ENCODE measurements around the gene RAB27A. TPM values are rescaled to one million over a fixed set of nuclear protein-coding genes. Genes with fewer than 3 reads are reported as not detected.

RAB27A gene
- total and polyA plus RNA-seq, 10 of the 15 experiments (the other 5 are each of a cell fraction or from before 2014, with no cell fraction given), result 13.3 to 139 (median 35.2) TPM

DNA sequence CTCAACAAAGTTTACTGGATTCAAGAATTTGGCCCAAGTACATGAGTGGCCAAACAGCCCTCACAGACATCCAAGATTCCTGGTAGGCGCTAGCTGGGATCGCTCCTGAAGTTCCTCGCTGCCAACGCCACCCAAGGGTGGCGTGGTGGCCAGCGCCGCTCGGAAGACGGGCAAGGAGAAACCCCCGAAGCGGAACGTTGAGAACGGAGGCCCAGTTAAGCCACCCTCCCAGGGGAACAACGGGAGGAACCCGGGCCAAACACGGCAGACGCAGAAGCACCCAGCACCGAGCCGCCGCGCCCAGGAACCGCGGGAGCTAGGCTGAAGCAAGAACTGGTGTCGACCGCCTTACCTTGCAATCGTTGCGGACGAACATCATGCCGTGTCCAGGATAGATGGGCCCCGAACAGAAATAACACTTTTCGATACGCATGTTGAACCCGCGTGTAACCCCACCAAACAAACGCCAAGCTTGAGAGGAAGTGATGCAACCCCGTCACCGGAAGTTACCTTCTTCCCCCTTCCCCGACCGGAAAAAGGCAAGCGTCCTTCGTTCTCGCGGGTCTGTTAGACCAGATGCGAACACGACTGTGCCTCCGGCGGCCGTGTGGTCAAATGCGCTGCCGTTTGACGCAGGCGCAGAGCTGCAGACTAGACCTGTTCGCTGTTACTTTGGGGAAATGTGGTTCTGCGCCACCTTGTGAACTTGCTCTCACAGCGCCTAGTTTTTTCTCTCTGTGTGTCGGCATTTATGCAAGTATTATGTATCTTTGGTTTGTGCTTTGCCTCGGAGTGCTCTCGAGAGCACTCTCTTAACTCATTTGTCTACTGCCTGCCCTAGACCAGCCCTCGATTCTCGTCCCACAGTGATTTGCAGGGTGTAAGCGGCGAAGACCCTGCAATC lies 92.9 kb downstream of the RAB27A start, which contains the start of gene RSL24D1 (continued):
- no peak for TF ChIP-seq YBX1 (IDR thresholded peaks at IDR 0.05)
- no peak for TF ChIP-seq NFYA (IDR thresholded peaks at IDR 0.05; ENCODE audit: borderline replicate concordance, low read depth, low read length)
- peak; percentile 55; the same call in 1 of the 2 replicates for TF ChIP-seq CBFB (IDR thresholded peaks at IDR 0.05; ENCODE audit: low read depth)
- TF ChIP-seq TCF3 (IDR thresholded peaks at IDR 0.05; ENCODE audit: borderline replicate concordance, insufficient read depth, low read depth, low read length), result no peak; the same call in 1 of the 2 replicates
- no peak for TF ChIP-seq SRF (IDR thresholded peaks at IDR 0.05; ENCODE audit: low read depth in 2 of 2, low read length in 2 of 2)
- 0 out of 2 replicates have a peak, but pooled peaks have one; percentile 26 for TF ChIP-seq RAD21 (IDR thresholded peaks at IDR 0.05; ENCODE audit: insufficient read depth, low read depth, low read length)
- peak; percentile 58; the same call in 1 of the 2 replicates for TF ChIP-seq STAT3 (IDR thresholded peaks at IDR 0.05; ENCODE audit: low read depth, low read length)
- 0 out of 2 replicates have a peak, but pooled peaks have one; percentile 38 for TF ChIP-seq RCOR1 (conservative IDR thresholded peaks at IDR 0.05; ENCODE audit: low read depth, low read length)
- TF ChIP-seq NBN (IDR thresholded peaks at IDR 0.05), result peak; percentile 83; the same call in 1 of the 2 replicates
- TF ChIP-seq, protein P1, sequence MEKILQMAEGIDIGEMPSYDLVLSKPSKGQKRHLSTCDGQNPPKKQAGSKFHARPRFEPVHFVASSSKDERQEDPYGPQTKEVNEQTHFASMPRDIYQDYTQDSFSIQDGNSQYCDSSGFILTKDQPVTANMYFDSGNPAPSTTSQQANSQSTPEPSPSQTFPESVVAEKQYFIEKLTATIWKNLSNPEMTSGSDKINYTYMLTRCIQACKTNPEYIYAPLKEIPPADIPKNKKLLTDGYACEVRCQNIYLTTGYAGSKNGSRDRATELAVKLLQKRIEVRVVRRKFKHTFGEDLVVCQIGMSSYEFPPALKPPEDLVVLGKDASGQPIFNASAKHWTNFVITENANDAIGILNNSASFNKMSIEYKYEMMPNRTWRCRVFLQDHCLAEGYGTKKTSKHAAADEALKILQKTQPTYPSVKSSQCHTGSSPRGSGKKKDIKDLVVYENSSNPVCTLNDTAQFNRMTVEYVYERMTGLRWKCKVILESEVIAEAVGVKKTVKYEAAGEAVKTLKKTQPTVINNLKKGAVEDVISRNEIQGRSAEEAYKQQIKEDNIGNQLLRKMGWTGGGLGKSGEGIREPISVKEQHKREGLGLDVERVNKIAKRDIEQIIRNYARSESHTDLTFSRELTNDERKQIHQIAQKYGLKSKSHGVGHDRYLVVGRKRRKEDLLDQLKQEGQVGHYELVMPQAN (conservative IDR thresholded peaks at IDR 0.05), result peak; percentile 90
- no peak for TF ChIP-seq BCL11A (IDR thresholded peaks at IDR 0.05; ENCODE audit: low read depth, low read length)
- TF ChIP-seq, protein P2, sequence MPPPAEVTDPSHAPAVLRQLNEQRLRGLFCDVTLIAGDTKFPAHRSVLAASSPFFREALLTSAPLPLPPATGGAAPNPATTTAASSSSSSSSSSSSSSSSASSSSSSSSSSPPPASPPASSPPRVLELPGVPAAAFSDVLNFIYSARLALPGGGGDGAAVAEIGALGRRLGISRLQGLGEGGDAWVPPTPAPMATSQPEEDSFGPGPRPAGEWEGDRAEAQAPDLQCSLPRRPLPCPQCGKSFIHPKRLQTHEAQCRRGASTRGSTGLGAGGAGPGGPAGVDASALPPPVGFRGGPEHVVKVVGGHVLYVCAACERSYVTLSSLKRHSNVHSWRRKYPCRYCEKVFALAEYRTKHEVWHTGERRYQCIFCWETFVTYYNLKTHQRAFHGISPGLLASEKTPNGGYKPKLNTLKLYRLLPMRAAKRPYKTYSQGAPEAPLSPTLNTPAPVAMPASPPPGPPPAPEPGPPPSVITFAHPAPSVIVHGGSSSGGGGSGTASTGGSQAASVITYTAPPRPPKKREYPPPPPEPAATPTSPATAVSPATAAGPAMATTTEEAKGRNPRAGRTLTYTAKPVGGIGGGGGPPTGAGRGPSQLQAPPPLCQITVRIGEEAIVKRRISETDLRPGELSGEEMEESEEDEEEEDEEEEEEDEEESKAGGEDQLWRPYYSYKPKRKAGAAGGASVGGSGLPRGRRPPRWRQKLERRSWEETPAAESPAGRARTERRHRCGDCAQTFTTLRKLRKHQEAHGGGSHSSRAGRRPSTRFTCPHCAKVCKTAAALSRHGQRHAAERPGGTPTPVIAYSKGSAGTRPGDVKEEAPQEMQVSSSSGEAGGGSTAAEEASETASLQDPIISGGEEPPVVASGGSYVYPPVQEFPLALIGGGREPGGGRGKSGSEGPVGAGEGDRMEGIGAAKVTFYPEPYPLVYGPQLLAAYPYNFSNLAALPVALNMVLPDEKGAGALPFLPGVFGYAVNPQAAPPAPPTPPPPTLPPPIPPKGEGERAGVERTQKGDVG (CRISPR knock-in tag; IDR thresholded peaks at IDR 0.05), result no peak
- peak; percentile 98 for TF ChIP-seq CHD2 (IDR thresholded peaks at IDR 0.05; ENCODE audit: borderline replicate concordance, low read depth, low read length)
- TF ChIP-seq STAT1 (conservative IDR thresholded peaks at IDR 0.05), result peak; percentile 12; the same call in 1 of the 2 replicates
- TF ChIP-seq POLR2AphosphoS5 (IDR thresholded peaks at IDR 0.05; ENCODE audit: low read length), result peak; percentile 96
- peak; percentile 63; the same call in 1 of the 2 replicates for TF ChIP-seq IKZF1 (conservative IDR thresholded peaks at IDR 0.05)
- TF ChIP-seq FOXM1 (IDR thresholded peaks at IDR 0.05; ENCODE audit: low read depth, low read length), result no peak
- TF ChIP-seq, protein P3, sequence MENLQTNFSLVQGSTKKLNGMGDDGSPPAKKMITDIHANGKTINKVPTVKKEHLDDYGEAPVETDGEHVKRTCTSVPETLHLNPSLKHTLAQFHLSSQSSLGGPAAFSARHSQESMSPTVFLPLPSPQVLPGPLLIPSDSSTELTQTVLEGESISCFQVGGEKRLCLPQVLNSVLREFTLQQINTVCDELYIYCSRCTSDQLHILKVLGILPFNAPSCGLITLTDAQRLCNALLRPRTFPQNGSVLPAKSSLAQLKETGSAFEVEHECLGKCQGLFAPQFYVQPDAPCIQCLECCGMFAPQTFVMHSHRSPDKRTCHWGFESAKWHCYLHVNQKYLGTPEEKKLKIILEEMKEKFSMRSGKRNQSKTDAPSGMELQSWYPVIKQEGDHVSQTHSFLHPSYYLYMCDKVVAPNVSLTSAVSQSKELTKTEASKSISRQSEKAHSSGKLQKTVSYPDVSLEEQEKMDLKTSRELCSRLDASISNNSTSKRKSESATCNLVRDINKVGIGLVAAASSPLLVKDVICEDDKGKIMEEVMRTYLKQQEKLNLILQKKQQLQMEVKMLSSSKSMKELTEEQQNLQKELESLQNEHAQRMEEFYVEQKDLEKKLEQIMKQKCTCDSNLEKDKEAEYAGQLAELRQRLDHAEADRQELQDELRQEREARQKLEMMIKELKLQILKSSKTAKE (IDR thresholded peaks at IDR 0.05; ENCODE audit: low read depth, poor library complexity, severe bottlenecking), result no peak
- TF ChIP-seq HCFC1 (IDR thresholded peaks at IDR 0.05; ENCODE audit: low read length), result peak; percentile 61
- TF ChIP-seq POLR2AphosphoS2 (IDR thresholded peaks at IDR 0.05; ENCODE audit: low read depth, low read length), result peak; percentile 86
- TF ChIP-seq MTA2 (IDR thresholded peaks at IDR 0.05; ENCODE audit: low read depth), result no peak
- TF ChIP-seq HDAC6 (IDR thresholded peaks at IDR 0.05; ENCODE audit: unreplicated experiment), result peak; percentile 41
- peak in 1 of 2 experiments; percentile 91; a peak in 2 of 4 replicates for TF ChIP-seq CEBPB (IDR thresholded peaks at IDR 0.05; ENCODE audit: borderline replicate concordance in 1 of 2, low read depth in 2 of 2, low read length in 2 of 2)
